PC-3 (cell line): ENCODE results near the gene EXOC6. TPM values are rescaled to one million over a fixed set of nuclear protein-coding genes. Genes with fewer than 3 reads are reported as not detected.

Source experiments
- ATAC-seq: fragments of 200-7000 bp; cut with Tn5 transposase; 2 replicates; pipeline ENCODE4 v1.9.1; 2020; ENCODE audit warnings: mild to moderate bottlenecking, moderate library complexity
- BruUV-seq: library from RNA; stranded (reverse); fragments of 400-500 nt; replicated peaks from 2 replicates; lab custom pipeline; 2021; lab: Mats Ljungman, UMichigan
- CTCF ChIA-PET: fragments of 300-600 bp; sonication (Branson Sonifier 250); formaldehyde crosslinking; loops from one replicate; lab custom pipeline; 2022; ENCODE audit warnings: antibody characterized with exemption; lab: Charles Lee
- POLR2A ChIA-PET: fragments of 300-600 bp; sonication (Branson Sonifier 250); formaldehyde crosslinking; loops from one replicate; lab custom pipeline; 2022; ENCODE audit warnings: antibody characterized with exemption; ENCODE audit not compliant: unreplicated experiment; lab: Charles Lee
- DNase-seq: peaks from one replicate; pipeline ENCODE4 v3.0.0-alpha.2; 2015
- H2AFZ ChIP-seq: fragments of 300-600 bp; sonication (generic); 2 replicates; pipeline ENCODE4 v1.6.0; 2016; ENCODE audit warnings: antibody characterized with exemption, low read length
- H3F3A ChIP-seq: fragments of 300-600 bp; sonication (generic); one replicate; pipeline ENCODE4 v1.6.0; 2017; ENCODE audit warnings: antibody characterized with exemption, low read length, control low read depth, mild to moderate bottlenecking; ENCODE audit not compliant: unreplicated experiment
- H3K27ac ChIP-seq: fragments of 300-600 bp; sonication (generic); 2 replicates; pipeline ENCODE4 v1.5.1; 2016; ENCODE audit warnings: mild to moderate bottlenecking, low read length
- H3K27me3 ChIP-seq: fragments of 300-600 bp; sonication (generic); 2 replicates; pipeline ENCODE4 v1.6.1; 2016; ENCODE audit warnings: low read length, mixed read lengths
- H3K36me3 ChIP-seq: fragments of 300-600 bp; sonication (generic); 2 replicates; pipeline ENCODE4 v1.6.1; 2016; ENCODE audit warnings: low read depth, mixed run types, low read length, mixed read lengths
- H3K4me1 ChIP-seq: fragments of 300-600 bp; sonication (generic); 2 replicates; pipeline ENCODE4 v1.5.1; 2016; ENCODE audit warnings: low read length; ENCODE audit not compliant: insufficient read depth
- H3K4me2 ChIP-seq: fragments of 300-600 bp; sonication (generic); 2 replicates; pipeline ENCODE4 v1.6.0; 2016; ENCODE audit warnings: low read length
- H3K4me3 ChIP-seq: fragments of 300-600 bp; sonication (generic); 2 replicates; pipeline ENCODE4 v1.5.1; 2016; ENCODE audit warnings: mild to moderate bottlenecking, low read length, mixed read lengths
- H3K79me2 ChIP-seq: fragments of 300-600 bp; sonication (generic); 2 replicates; pipeline ENCODE4 v1.6.1; 2017; ENCODE audit warnings: low read length, mixed read lengths
- H3K9ac ChIP-seq: fragments of 300-600 bp; sonication (generic); 2 replicates; pipeline ENCODE4 v1.6.0; 2016; ENCODE audit warnings: mild to moderate bottlenecking, low read length
- H3K9me2 ChIP-seq: fragments of 300-600 bp; sonication (generic); replicated peaks from 2 replicates; pipeline ENCODE4 v1.6.1; 2016; ENCODE audit warnings: mixed run types, low read length, mixed read lengths
- H3K9me3 ChIP-seq: fragments of 300-600 bp; sonication (generic); 2 replicates; pipeline ENCODE4 v1.6.1; 2016; ENCODE audit warnings: low read length, mixed read lengths
- H4K20me1 ChIP-seq: fragments of 300-600 bp; sonication (generic); 2 replicates; pipeline ENCODE4 v1.6.1; 2016; ENCODE audit warnings: low read length, mixed read lengths
- EZH2 ChIP-seq: fragments of 300-600 bp; sonication (generic); IDR thresholded peaks from one replicate; pipeline ENCODE4 v1.6.1; 2017; ENCODE audit warnings: antibody characterized with exemption, mild to moderate bottlenecking, low read length; ENCODE audit not compliant: unreplicated experiment
- EZH2phosphoT487 ChIP-seq: fragments of 300-600 bp; sonication (generic); IDR thresholded peaks from 2 replicates; pipeline ENCODE4 v1.6.1; 2018; ENCODE audit warnings: mild to moderate bottlenecking, antibody characterized with exemption, low read length, borderline replicate concordance
- intact Hi-C: fragments of 100-400 bp; cut with micrococcal nuclease; formaldehyde crosslinking; loops from 2 replicates; pipeline ENCODE4 v1.9.0; 2023
- total RNA-seq: library from RNA; depleted of rRNA; stranded (reverse); fragments of >200 nt; gene quantifications from 2 replicates; pipeline ENCODE4 v1.2.3, GENCODE V29; 2014
- TF ChIP-seq, protein P1 (sequence below): fragments of 300-600 bp; sonication (generic); conservative IDR thresholded peaks from 2 replicates; pipeline ENCODE4 v1.5.1; 2017; ENCODE audit warnings: antibody characterized with exemption, low read depth, mild to moderate bottlenecking, low read length

The EXOC6 gene
- total RNA-seq, 1 experiment from 2014 or later = 5.7 TPM

DNA sequence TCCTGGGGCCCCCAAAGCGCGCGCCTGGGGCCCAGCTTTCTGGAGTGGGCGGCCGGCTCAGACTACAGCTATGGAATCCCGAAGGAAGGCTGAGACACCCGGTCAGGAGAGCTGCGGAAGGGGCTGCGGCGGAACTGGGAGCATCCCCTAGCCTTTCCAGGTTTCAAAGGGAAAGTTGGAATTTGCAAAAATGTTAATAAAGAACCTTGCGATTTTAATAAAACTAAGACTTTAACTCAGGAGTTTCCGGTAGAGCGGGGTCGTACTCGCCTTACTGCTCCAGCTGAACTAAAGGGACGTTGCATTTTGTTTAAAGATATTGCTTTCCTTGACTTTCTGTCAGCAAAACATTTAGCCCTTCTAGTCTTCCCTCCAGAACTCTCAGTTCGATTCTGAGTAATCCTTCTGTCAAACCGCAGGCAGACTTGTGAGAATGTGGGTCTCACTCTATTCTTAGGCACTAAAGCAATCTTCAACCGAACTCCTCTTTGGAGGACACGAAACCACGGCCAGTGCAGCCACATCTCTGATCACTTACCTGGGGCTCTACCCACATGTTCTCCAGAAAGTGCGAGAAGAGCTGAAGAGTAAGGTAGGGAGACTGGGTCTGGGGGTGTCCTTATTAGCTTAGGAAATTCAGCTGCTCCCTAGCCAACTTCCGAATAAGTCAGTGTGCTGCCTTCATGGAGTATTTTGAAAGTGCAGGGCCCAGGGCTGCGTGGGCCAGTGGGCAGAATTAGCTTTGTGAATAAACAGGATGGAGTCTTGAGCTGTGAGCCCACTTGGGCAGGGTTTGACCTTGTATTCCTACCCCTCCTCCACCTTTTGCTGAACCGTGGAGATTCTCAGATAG, 227.3 kb downstream of the EXOC6 start:
- Histone ChIP-seq H3K9me3 (no peaks in the 10 kb centered on the region), H3K4me3 (no peak overlapping the region), H3K79me2 (no peaks in the 10 kb centered on the region), H3K4me1 (peaks cover 11% of the 10 kb centered on the region; the same call in 1 of the 2 replicates), H3K4me2 (no peak overlapping the region), H3F3A (no peaks in the 10 kb centered on the region), H3K27ac (no peak overlapping the region), H4K20me1 (no peaks in the 10 kb centered on the region), H3K9me2 (no peaks in the 10 kb centered on the region), H3K27me3 (peaks cover 16% of the 10 kb centered on the region), H2AFZ (no peak overlapping the region), H3K36me3 (no peaks in the 10 kb centered on the region), H3K9ac (no peak overlapping the region)
- ATAC-seq = no peak
- TF ChIP-seq, protein P1, sequence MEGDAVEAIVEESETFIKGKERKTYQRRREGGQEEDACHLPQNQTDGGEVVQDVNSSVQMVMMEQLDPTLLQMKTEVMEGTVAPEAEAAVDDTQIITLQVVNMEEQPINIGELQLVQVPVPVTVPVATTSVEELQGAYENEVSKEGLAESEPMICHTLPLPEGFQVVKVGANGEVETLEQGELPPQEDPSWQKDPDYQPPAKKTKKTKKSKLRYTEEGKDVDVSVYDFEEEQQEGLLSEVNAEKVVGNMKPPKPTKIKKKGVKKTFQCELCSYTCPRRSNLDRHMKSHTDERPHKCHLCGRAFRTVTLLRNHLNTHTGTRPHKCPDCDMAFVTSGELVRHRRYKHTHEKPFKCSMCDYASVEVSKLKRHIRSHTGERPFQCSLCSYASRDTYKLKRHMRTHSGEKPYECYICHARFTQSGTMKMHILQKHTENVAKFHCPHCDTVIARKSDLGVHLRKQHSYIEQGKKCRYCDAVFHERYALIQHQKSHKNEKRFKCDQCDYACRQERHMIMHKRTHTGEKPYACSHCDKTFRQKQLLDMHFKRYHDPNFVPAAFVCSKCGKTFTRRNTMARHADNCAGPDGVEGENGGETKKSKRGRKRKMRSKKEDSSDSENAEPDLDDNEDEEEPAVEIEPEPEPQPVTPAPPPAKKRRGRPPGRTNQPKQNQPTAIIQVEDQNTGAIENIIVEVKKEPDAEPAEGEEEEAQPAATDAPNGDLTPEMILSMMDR = no peak
- TF ChIP-seq EZH2 = no peak
- TF ChIP-seq EZH2phosphoT487 = no peak
- CTCF ChIA-PET = no interaction called here
- BruUV-seq = no TSS peak
- DNase-seq = no peak
- intact Hi-C loops = no loop called here
- POLR2A ChIA-PET = no interaction called here

DNA sequence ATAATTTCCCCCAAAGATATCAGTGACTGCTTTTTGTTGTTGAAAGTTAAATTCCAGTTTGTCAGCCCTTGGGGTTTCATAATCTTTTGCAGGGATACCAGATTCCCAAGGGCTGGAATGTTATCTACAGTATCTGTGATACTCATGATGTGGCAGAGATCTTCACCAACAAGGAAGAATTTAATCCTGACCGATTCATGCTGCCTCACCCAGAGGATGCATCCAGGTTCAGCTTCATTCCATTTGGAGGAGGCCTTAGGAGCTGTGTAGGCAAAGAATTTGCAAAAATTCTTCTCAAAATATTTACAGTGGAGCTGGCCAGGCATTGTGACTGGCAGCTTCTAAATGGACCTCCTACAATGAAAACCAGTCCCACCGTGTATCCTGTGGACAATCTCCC, 228.6 kb downstream of the EXOC6 start:
- Histone ChIP-seq H3K36me3 (no peaks in the 10 kb centered on the region), H3F3A (no peaks in the 10 kb centered on the region), H3K4me2 (no peak overlapping the region), H3K27ac (no peak overlapping the region), H3K9me2 (no peaks in the 10 kb centered on the region), H3K9ac (no peak overlapping the region), H4K20me1 (no peaks in the 10 kb centered on the region), H3K27me3 (peaks cover 16% of the 10 kb centered on the region), H3K79me2 (no peaks in the 10 kb centered on the region), H2AFZ (no peak overlapping the region), H3K9me3 (no peaks in the 10 kb centered on the region), H3K4me3 (no peak overlapping the region), H3K4me1 (peaks cover 11% of the 10 kb centered on the region; the same call in 1 of the 2 replicates)
- TF ChIP-seq, protein P1 = no peak
- TF ChIP-seq EZH2phosphoT487 (no peak), EZH2 (no peak)
- CTCF ChIA-PET = no interaction called here
- intact Hi-C loops = no loop called here
- no TSS peak for BruUV-seq
- no peak for DNase-seq
- POLR2A ChIA-PET = no interaction called here
- no peak for ATAC-seq

DNA sequence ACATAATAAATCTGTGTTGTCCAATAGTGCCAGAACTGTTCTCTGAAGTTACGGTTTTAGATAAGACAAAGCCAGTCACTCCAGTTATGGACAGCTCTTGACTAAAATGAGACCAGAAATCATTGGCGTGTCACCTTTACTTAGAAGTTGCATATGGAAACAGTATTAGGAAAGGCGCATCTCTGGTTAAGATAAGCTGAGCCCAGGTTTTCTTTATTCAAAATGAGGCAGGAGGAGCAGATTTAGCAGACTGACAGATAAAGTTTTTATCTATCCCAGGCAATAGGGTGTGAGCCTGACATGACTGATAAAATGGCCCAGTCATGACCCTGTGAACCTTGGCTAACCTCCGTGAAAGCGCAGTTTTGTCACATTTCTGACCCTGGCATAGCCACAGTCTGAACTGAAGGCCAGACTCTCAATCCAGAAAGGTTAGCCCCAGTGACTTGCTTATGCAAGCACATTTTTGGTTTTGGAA, 229.6 kb downstream of the EXOC6 start:
- TF ChIP-seq EZH2 (no peak), EZH2phosphoT487 (no peak)
- TF ChIP-seq, protein P1 = no peak
- Histone ChIP-seq H3K4me2 (no peak overlapping the region), H3K27me3 (peaks cover 11% of the 10 kb centered on the region), H3F3A (no peaks in the 10 kb centered on the region), H3K9ac (no peak overlapping the region), H3K79me2 (no peaks in the 10 kb centered on the region), H3K4me1 (peaks cover 7% of the 10 kb centered on the region; the same call in 1 of the 2 replicates), H3K27ac (no peak overlapping the region), H3K4me3 (no peak overlapping the region), H3K9me3 (no peaks in the 10 kb centered on the region), H3K9me2 (no peaks in the 10 kb centered on the region), H2AFZ (no peak overlapping the region), H4K20me1 (no peaks in the 10 kb centered on the region), H3K36me3 (no peaks in the 10 kb centered on the region)
- DNase-seq = no peak
- intact Hi-C loops = no loop called here
- ChIA-PET POLR2A (no interaction called here), CTCF (interaction anchor here (0.6 kb wide), 1 partner anchor 43 kb away, joined by 4 read pairs; no protein-coding TSS in a partner anchor)
- BruUV-seq = no TSS peak
- no peak for ATAC-seq
